ENCODE data around the gene ADCY3.

ADCY3 gene

DNA sequence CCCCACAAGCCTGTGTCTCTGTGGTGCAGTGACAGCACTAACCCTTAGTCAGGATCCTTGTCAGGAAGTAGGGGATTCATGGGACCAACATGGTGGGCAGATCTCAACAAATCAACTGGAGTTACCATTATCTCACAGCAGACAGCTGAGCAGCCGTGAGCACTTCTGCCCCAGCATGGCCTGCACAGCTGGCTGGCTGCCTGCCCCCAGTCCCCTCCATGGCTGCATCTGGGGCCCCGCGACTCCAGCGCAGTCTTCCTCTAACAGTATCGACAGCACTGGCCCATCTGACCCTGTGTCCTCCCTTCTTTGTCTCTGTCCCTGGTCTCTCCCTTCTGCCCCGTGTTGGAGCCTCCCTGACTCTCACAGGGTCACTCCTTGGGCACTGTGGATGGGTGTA lies 4.7 kb upstream of the ADCY3 start:
- DNase-seq: no peak

DNA sequence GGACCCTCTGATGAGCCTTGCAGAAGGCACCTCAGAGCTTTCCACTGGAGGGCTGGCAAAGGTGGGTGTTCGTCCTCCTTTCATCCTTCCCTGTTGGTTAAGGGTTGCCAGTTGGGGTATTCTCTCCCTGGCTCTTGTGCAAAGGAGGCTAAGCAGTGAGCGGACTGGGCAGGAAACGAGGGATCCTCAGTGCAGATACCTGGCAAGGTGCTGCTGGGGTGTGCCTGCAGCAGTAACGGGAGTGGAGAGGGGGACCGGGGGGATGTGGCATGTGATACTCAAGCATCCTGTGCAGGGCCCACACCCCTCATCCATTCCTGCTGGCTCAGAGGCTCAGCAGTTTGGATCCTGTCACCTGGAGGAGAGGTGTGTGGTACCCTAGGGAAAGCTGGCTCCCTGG lies 4.2 kb upstream of the ADCY3 start:
- no peak for DNase-seq

GRCh38 chr2:24923106-24923505 lies 3.1 kb upstream of the ADCY3 start:
- DNase-seq: no peak

DNA sequence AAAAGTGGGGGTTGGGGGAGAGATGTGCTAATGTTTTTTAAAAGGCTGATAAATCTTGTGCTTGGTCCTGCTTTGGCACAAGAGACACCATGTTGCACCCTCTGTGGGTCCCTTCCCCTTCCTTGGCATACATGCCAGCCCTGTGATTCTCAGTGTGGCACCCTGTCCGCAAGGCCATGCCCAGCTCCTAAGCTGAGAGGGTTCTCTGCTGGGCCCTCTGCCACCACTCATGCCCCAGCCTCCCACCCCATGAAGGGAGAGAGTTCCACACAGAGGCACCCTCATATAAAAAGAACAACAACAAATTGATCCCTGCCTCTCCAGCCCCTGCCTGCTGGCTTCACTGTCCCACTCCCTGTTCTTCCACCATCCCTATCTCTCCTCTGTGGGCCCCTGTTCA lies 2.5 kb upstream of the ADCY3 start:
- DNase-seq: no peak

DNA sequence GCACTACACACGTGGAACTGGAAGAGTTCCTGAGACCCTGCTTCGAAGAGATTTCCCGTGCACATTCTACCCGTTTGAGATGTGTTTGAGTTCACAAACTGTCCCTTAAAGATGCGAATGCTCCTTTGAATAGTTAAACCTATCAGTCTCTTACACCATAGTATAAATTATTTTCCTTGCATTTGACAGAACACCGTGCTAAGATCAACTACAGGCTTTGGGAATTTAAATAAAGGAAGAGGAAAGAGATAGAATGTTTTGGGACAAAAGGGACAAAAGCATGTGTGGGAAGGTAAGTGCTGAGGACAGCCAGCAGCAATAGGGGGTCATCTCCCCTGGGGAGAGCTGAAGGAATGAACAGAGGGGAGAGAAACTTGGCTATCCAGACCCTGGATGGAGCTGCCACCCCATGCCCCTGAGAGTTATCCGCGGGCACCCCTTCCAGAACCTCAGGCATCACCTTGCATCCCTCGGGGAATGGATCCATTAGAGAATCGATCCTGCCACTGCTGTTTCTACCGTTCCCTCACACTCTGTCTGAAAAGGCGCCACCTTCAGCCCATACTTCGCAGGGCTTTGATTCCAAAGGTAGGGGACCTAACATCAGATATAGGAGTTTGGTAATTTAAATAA lies 888 bp upstream of the ADCY3 start:
- no peak for DNase-seq

GRCh38 chr2:24919506-24920097 lies 435 bp downstream of the ADCY3 start:
- no peak for DNase-seq

DNA sequence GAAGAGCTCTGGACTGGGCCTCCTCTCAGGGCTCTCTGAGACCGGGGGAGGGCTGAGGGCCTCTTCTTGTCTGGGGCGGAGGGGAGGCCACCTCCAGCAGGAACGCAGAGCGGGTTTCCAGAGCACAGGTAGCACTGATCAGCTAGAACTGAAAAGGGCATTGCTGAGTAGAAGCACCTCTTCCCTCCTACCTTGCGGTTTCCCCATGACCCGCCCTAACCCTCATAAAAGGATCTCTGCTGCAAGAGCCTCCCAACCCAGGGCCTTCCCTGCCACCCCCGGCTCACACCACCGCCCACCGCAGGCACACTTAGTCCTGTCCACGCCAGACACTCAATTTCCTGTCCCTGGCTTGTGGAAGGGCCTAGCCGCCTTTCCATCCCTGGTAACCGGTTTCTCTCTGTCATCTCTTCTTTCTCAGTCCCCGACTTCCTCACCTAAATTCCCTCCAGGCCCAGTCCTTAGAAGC lies 966 bp downstream of the ADCY3 start:
- no peak for DNase-seq

DNA sequence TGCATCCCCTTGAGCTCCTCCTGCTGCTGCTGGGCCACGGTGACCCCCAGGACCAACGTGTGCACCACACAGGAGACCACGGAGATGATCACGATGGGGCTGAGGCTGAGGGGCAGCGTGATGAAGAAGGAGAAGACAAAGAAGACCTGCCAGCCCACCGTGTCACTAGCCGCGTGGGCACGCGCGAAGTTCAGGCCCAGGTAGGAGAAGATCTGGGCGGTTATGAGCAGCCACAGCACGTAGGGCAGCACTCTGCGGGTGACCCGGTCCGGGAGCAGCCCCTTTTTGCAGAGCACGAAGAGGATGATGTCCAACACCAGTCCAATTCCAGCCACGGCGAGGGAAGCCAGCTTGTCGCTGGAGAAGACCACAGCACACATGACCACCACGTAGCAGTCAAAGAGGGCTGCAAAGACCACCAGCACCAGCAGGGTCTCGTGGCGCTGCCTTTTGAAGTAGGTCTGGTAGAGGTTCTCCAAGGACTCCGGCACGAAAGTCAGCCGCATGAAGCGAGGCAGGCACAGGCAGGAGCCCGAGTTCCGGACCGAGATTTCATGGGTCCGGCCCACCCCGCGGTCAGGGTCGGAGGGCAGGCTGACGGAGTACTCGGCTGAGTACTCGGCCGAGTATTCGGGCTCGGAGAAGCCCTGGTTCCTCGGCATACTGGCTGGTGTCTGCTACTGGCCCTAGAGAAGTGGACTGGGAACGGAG lies 1.6 kb downstream of the ADCY3 start:
- no peak for DNase-seq

DNA sequence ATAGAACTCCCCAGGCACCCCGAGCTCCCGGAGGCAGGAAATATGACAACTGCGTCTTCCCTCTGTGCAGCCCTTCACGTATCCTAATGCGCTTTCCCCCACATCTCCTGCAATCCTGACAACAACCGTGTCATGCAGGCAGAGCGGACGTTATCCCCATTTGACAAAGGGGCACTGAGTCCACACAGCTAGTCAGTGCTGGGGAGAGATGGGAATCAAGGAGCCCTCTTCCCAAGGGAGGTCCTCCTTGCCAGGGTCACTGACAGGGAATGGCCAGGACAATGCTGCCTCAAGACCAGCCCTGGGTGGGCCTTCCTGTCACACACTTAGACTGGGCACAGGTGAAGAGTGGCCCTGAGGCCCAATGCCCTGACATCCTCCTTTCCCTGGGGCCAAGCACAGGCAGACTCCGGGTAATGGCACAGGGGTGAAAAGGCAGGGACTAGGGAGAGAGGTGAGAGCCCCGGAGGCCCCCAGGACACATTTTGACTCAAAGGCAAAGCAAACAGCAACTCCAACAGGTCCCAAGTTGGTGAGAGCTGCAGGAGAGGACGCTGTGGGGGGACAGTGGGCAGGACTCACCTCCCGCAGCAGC lies 2.2 kb downstream of the ADCY3 start:
- no peak for DNase-seq

GRCh38 chr2:24917086-24917485 lies 3.0 kb downstream of the ADCY3 start:
- no peak for DNase-seq

- no peak for DNase-seq
Observed at GRCh38 chr2:24915796-24916195, 4.2 kb downstream of the ADCY3 start.

DNA sequence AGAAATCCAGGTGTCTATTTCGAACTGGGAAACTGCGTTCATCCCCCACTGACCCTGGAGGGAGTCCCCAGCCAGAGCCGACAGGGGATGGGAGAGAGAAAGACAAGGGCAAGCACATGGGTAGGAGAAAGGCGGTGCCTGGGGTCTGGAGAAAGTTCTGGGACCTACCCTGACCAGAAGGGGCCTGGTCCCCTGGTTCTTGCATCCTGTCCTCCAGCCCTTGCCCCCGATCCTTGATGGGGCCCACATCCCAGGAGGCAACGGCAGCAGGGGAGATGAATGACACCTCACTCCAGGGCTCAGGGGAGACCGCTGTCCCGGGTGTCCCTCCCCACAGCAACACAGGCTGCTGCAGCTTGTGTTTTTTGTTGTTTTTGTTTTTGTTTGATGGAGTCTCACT lies 4.9 kb downstream of the ADCY3 start:
- DNase-seq: no peak

- DNase-seq: no peak
Observed at GRCh38 chr2:24914713-24915112, 5.3 kb downstream of the ADCY3 start.

DNA sequence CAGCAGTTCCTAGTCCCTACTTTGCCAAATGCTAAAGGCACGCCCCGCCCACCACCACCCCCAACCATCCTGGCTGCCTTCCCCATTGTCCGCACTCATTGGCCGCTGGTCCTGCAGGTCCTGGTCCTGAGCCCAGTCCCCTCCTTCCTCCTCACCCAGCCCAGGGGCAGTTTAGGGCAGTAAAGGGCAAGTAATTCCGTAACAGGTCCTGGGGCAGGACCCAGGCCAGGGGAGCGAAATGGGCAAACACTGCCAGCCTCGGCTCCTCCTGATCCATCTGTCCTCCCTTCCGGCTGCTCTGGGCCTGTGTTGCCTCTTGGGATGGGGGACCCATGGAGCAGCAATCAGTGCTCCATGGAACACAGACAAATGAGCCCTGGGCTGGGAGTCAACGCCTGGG lies 6.1 kb downstream of the ADCY3 start:
- no peak for DNase-seq

DNA sequence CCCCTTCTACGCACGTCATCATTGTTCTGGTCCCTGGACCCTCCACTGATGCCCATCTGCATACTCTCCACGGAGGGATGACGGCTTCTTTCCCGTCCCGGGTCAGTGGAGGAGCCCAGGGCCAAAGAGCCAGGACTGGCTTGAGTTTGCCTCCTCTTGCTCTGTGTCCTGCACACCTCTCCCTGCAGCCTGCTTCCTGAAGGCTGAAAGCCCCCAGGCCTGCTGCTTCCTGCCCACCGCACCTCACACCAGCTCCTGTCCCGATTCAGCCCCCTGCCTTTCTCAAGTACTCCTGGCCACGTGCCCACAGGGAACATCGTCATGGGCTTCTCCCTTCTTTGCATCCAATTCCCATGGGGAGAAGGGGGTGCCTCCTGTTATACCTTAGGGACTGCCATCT lies 7.1 kb downstream of the ADCY3 start:
- DNase-seq: no peak

GRCh38 chr2:24912523-24912922 lies 7.5 kb downstream of the ADCY3 start:
- DNase-seq: no peak

DNA sequence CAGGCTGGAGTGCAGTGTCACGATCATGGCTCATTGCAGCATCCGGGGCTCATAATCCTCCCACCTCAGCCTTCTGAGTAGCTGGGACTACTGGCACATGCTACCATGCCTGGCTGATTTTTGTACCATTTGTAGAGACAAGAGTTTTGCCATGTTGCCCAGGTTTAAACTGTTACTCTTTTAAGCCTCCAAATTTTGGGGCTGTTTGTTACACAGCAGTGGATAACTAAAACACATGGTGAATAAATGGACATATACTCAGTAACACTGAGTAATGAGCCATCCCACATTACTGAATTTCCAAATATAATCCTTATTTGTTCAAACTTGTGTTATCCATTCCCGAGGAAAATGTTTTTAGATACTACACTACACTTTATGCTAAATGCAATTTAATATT lies 9.8 kb downstream of the ADCY3 start:
- no peak for DNase-seq

DNA sequence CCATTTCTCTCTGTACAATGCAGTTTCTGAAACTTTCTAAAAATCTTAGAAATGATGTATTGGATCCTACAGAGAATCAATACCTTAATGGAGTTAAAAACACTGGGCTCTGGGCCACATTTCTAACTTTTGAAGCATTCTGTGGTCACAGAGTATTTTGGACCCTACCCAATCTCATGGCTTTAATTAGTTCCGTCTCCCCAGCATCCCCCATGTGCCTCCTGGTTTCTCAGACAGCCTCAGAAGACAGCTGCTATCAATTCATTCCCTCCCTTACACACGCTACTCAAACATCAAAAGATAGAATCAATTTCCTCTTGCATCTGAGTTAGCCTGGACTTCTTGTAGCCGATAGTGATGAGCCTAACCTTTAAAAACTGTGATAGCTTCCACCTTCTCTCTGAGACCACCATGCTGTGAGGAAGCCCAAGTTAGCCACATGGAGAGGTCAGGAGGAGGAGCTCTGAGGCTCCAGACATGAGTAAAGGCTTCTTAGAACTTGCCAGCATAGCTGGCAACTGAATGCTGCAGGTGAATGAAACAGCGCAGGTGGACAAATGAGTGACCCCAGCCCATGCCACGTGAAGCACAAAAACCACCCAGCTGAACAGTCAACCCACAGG lies 10.4 kb downstream of the ADCY3 start:
- no peak for DNase-seq

DNA sequence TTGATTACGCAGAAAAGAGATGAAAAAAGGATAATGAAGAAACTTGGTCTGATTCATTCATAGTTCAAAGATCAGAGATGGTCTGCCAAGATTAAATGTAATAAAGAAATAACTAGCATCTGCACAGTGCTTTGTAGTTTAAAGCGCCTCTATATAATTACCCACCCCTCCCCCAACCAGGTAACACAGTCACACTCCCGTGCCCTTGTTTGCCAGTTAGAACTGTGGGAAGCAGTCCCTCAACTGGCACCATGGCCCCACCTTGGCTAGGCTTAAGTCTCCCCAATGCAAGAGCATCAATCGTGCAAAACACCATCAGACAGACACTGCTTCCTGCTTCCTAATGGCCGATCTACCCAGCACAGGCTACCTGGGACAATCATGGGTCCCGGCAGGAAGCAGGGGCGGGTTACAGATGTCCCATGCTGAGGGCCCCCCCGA lies 11.6 kb downstream of the ADCY3 start:
- DNase-seq: no peak

GRCh38 chr2:24907116-24907515 lies 12.9 kb downstream of the ADCY3 start:
- no peak for DNase-seq

DNA sequence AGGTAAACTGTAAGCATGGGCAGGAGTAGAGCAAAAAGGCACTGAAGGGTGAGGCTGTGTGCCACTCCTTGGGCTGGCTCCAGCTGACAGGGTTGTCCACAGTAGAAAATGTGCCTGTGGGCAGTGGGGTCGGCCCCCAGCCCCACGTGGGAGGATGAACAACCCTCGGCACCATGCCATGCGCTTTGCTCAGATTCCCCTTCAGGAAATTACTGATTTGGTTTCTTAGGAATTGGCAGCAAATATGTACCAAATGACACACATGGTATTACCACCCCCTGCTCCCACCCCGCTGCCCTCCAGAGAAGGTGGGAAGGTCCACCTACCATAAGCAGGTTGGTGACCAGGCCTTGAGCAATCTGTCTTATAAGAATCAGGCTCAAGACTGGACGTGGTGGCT lies 13.6 kb downstream of the ADCY3 start:
- DNase-seq: no peak

DNA sequence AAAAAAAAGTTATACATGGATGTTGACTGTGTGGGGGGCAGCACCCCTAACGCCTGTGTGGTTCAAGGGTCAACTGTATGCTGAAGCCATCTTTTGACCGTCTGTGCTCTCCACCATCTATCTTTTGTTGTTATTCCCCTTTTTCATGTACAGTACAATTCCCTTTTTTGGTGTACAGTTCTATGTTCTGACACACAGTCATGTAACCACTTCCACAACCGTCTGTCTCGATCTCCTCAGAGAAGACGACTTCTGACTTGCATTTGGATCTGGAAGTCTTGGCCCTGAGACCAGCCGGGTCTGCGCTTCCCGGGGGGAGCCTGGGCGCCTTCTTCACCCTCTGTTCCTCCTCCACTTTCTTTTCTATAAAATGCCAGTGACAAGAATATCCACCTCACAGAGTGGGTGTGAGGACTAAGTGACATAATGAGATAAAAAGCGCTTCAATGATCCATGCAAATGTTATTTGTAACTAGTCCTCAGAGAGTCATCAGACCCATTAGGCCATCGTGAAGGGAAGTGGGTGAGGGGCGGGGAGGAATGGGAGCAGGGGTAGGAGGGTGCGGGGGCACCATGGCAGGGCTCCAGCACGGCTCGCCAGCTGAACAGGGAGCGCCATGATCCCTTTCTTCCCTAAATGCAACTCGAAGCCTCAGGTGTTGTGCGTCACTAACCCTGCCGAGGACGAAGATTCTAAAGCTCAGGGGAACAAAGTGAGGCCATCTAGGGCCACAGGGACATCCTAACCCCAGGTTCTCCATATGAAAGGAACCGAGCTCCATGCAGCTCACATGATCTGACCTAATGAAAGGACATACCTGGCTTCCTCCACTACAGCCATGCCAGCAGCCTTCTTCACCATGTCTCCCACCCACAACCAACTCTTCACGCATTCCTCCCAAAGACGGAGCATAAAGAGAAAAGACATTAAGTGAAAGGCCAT lies 16.6 kb downstream of the ADCY3 start:
- DNase-seq: no peak
